K562 (cell line): ENCODE data around the gene TTC39A. TPM values are rescaled to one million over a fixed set of nuclear protein-coding genes. Genes with fewer than 3 reads are reported as not detected.

Experiments
- ARID2 ChIP-seq: fragments of 450-650 bp; IDR thresholded peaks from 2 replicates; pipeline ENCODE4 v1.6.1; 2017; ENCODE audit warnings: antibody characterized with exemption, mild to moderate bottlenecking
- BACH1 ChIP-seq: fragments of 200-800 bp; sonication (Bioruptor generic); IDR thresholded peaks from 2 replicates; pipeline ENCODE4 v1.6.1; 2016; ENCODE audit warnings: missing genetic modification characterization, missing compliant biosample characterization
- ETV6 ChIP-seq, 3 experiments: fragments of 150-350 bp in 1 of 3; sonication (generic) in 1 of 3; formaldehyde crosslinking in 1 of 3; IDR thresholded peaks; 2 replicates each; pipeline versions ENCODE4 v1.6.1 to v1.8.0; 2014 to 2022; ENCODE audit warnings: borderline replicate concordance in 2 of 3, low read depth in 2 of 3, antibody characterized with exemption in 1 of 3, low read length in 1 of 3, mild to moderate bottlenecking in 1 of 3, missing genetic modification reagents in 1 of 3
- IFI16 ChIP-seq: fragments of 250-450 bp; sonication (Bioruptor Pico); IDR thresholded peaks from 2 replicates; pipeline ENCODE4 v2.1.2; 2022; ENCODE audit warnings: mild to moderate bottlenecking, inconsistent platforms
- ILK ChIP-seq: fragments of 450-650 bp; IDR thresholded peaks from 2 replicates; pipeline ENCODE4 v1.6.1; 2016; ENCODE audit warnings: missing genetic modification characterization, low read depth, mild to moderate bottlenecking, missing compliant biosample characterization, moderate library complexity, borderline replicate concordance
- KLF16 ChIP-seq: IDR thresholded peaks from 2 replicates; pipeline ENCODE4 v1.6.1; 2016; ENCODE audit warnings: antibody characterized with exemption
- MTA1 ChIP-seq: fragments of 450-650 bp; IDR thresholded peaks from 2 replicates; pipeline ENCODE4 v1.6.1; 2017; ENCODE audit warnings: borderline replicate concordance
- PCBP1 ChIP-seq: fragments of 200-400 bp; formaldehyde crosslinking; IDR thresholded peaks from 2 replicates; pipeline ENCODE4 v1.6.1; 2018; ENCODE audit warnings: mild to moderate bottlenecking, low read depth, low read length; ENCODE audit not compliant: poor library complexity, severe bottlenecking
- RBFOX2 ChIP-seq: fragments of 200-400 bp; formaldehyde crosslinking; IDR thresholded peaks from 2 replicates; pipeline ENCODE4 v1.6.1; 2017; ENCODE audit warnings: low read depth, mild to moderate bottlenecking, low read length, moderate library complexity
- RBM17 ChIP-seq: fragments of 200-400 bp; formaldehyde crosslinking; IDR thresholded peaks from 2 replicates; pipeline ENCODE4 v1.6.1; 2017; ENCODE audit warnings: low read depth, mild to moderate bottlenecking, low read length, borderline replicate concordance
- RCOR1 ChIP-seq, 2 experiments: IDR thresholded peaks; 2 replicates each; pipeline ENCODE4 v1.6.1; 2012; ENCODE audit warnings: low read depth in 2 of 2, low read length in 2 of 2, borderline replicate concordance in 1 of 2, improper control_type of control experiment in 1 of 2
- TAF9B ChIP-seq: fragments of 450-650 bp; IDR thresholded peaks from 2 replicates; pipeline ENCODE4 v1.6.1; 2018; ENCODE audit warnings: mild to moderate bottlenecking; ENCODE audit not compliant: partially characterized antibody
- TARDBP ChIP-seq: fragments of 450-650 bp; IDR thresholded peaks from 2 replicates; pipeline ENCODE4 v1.6.1; 2016
- TEAD2 ChIP-seq: fragments of 450-650 bp; IDR thresholded peaks from 2 replicates; pipeline ENCODE4 v1.6.1; 2016; ENCODE audit warnings: missing genetic modification characterization, control low read depth, missing compliant biosample characterization
- U2AF2 ChIP-seq: fragments of 200-400 bp; formaldehyde crosslinking; optimal IDR thresholded peaks from 2 replicates; pipeline ENCODE3; 2017; ENCODE audit warnings: low read depth, mild to moderate bottlenecking, low read length
- ZC3H4 ChIP-seq: sonication (generic); formaldehyde crosslinking; IDR thresholded peaks from 2 replicates; pipeline ENCODE4 v1.9.0; 2021; ENCODE audit warnings: missing genetic modification reagents, borderline replicate concordance
- ZFPM2 ChIP-seq: fragments of 250-450 bp; sonication (Bioruptor Pico); IDR thresholded peaks from 2 replicates; pipeline ENCODE4 v1.5.1; 2022; ENCODE audit warnings: mild to moderate bottlenecking
- ZKSCAN1 ChIP-seq: fragments of 150-350 bp; IDR thresholded peaks from 2 replicates; pipeline ENCODE4 v1.6.1; 2016; ENCODE audit warnings: low read depth, low read length
- ZNF224 ChIP-seq: sonication (generic); formaldehyde crosslinking; IDR thresholded peaks from 2 replicates; pipeline ENCODE4 v1.8.0; 2022; ENCODE audit warnings: mild to moderate bottlenecking, missing genetic modification reagents
- ZNF282 ChIP-seq: sonication (generic); formaldehyde crosslinking; IDR thresholded peaks from 2 replicates; pipeline ENCODE4 v1.8.1; 2023; ENCODE audit warnings: missing genetic modification reagents
- ZNF57 ChIP-seq: fragments of 450-650 bp; formaldehyde crosslinking; IDR thresholded peaks from 2 replicates; pipeline ENCODE4 v1.4.0; 2020; ENCODE audit warnings: mild to moderate bottlenecking, moderate library complexity
- ZNF584 ChIP-seq: fragments of 200-800 bp; sonication (Bioruptor generic); IDR thresholded peaks from 2 replicates; pipeline ENCODE4 v1.6.1; 2016; ENCODE audit warnings: low read depth, mild to moderate bottlenecking, missing genetic modification characterization, missing compliant biosample characterization
- polyA plus RNA-seq, 8 experiments: library from polyadenylated mRNA; depleted of rRNA in 4 of 8; stranded (reverse) in 5 of 8; unstranded in 3 of 8; fragments of >200 nt; fragmentation: Nextera tagmentation in 2 of 8; fragmentation: Illumina TruSeq in 1 of 8; extraction: Ambion mirVana in 2 of 8; extraction: Trizol in 1 of 8; gene quantifications; 2 replicates each; pipeline versions ENCODE4 v1.2.1 to v1.2.3, GENCODE V29; 2011 to 2014; ENCODE audit warnings: inconsistent platforms in 1 of 8, missing spikeins in 1 of 8
- total RNA-seq, 7 experiments: library from RNA; depleted of rRNA in 6 of 7; stranded (reverse); fragments of >200 nt in 6 of 7; fragmentation: Illumina TruSeq in 2 of 7; extraction: Trizol in 2 of 7; gene quantifications; 2 replicates each; pipeline versions ENCODE4 v1.2.1 to v1.2.3, GENCODE V29; 2011 to 2021; ENCODE audit warnings: low replicate concordance in 1 of 7
- TF ChIP-seq, protein P1 (sequence below): fragments of 200-800 bp; sonication (Bioruptor generic); IDR thresholded peaks from 2 replicates; pipeline ENCODE4 v1.6.1; 2017; ENCODE audit warnings: missing genetic modification characterization, missing compliant biosample characterization
- TF ChIP-seq, protein P2 (sequence below), 3 experiments: IDR thresholded peaks in 2 of 3; conservative IDR thresholded peaks in 1 of 3; 2 replicates each; pipeline ENCODE4 v1.5.1; 2011 to 2012; ENCODE audit warnings: low read length in 3 of 3, mild to moderate bottlenecking in 3 of 3, control low read depth in 2 of 3, improper control_type of control experiment in 1 of 3, inconsistent platforms in 1 of 3, low read depth in 1 of 3, mixed read lengths in 1 of 3, moderate library complexity in 1 of 3; ENCODE audit not compliant: insufficient read depth in 2 of 3
- TF ChIP-seq, protein P3 (sequence below): IDR thresholded peaks from 2 replicates; pipeline ENCODE4 v1.6.1; 2016; ENCODE audit warnings: missing genetic modification characterization, missing compliant biosample characterization
- TF ChIP-seq, protein P4 (sequence below): fragments of 250-450 bp; sonication (Bioruptor Pico); IDR thresholded peaks from 2 replicates; pipeline ENCODE4 v1.6.1; 2021; ENCODE audit warnings: mild to moderate bottlenecking

Gene TTC39A
- total and polyA plus RNA-seq, 9 of the 15 experiments (the other 6 are each of a cell fraction or from before 2014, with no cell fraction given) = 0.18 to 0.82 (median 0.35) TPM

DNA sequence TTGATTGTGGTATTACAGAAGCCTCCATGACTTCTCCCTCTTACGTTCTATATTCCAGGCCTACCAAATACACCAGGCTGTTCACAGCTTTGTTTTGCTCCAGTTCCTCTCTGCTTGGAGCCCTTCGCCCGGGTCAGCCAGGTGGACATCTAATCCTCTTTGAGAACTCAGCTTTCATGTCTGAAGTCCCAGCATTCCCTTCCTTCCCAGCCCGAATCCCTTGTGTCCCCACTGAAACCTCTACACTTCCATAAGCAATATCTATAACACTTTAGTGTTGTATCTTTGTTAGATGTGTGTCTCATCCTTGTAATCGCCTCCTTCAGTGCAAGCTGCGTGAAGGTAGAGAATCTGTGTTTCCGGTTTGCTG is 92.3 kb downstream of the TTC39A start (continued):
- TF ChIP-seq BACH1 (tag) (no peak; the same call in 1 of the 2 replicates), ZNF282 (no peak), TAF9B (no peak), RBM17 (no peak), TARDBP (no peak), IFI16 (CRISPR knock-in tag) (no peak), ZC3H4 (no peak), ZFPM2 (CRISPR knock-in tag) (no peak), ZKSCAN1 (no peak), ETV6 (IDR thresholded peaks at IDR 0.05; ENCODE audit: borderline replicate concordance in 1 of 2, low read depth in 2 of 2, low read length in 1 of 2) (no peak), ETV6 (CRISPR knock-in tag; IDR thresholded peaks at IDR 0.05; ENCODE audit: borderline replicate concordance) (no peak), ZNF224 (no peak), KLF16 (no peak), ARID2 (no peak), ZNF57 (CRISPR knock-in tag) (no peak), U2AF2 (no peak), ILK (no peak), PCBP1 (no peak), MTA1 (no peak), TEAD2 (tag) (no peak), ZNF584 (CRISPR knock-in tag) (no peak), RCOR1 (IDR thresholded peaks at IDR 0.05; ENCODE audit: borderline replicate concordance in 1 of 2, low read depth in 2 of 2, low read length in 2 of 2) (no peak), RBFOX2 (peak; percentile 47; the same call in 1 of the 2 replicates)
- TF ChIP-seq, protein P1, sequence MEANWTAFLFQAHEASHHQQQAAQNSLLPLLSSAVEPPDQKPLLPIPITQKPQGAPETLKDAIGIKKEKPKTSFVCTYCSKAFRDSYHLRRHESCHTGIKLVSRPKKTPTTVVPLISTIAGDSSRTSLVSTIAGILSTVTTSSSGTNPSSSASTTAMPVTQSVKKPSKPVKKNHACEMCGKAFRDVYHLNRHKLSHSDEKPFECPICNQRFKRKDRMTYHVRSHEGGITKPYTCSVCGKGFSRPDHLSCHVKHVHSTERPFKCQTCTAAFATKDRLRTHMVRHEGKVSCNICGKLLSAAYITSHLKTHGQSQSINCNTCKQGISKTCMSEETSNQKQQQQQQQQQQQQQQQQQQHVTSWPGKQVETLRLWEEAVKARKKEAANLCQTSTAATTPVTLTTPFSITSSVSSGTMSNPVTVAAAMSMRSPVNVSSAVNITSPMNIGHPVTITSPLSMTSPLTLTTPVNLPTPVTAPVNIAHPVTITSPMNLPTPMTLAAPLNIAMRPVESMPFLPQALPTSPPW = no peak
- TF ChIP-seq, protein P2, sequence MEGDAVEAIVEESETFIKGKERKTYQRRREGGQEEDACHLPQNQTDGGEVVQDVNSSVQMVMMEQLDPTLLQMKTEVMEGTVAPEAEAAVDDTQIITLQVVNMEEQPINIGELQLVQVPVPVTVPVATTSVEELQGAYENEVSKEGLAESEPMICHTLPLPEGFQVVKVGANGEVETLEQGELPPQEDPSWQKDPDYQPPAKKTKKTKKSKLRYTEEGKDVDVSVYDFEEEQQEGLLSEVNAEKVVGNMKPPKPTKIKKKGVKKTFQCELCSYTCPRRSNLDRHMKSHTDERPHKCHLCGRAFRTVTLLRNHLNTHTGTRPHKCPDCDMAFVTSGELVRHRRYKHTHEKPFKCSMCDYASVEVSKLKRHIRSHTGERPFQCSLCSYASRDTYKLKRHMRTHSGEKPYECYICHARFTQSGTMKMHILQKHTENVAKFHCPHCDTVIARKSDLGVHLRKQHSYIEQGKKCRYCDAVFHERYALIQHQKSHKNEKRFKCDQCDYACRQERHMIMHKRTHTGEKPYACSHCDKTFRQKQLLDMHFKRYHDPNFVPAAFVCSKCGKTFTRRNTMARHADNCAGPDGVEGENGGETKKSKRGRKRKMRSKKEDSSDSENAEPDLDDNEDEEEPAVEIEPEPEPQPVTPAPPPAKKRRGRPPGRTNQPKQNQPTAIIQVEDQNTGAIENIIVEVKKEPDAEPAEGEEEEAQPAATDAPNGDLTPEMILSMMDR (IDR thresholded peaks at IDR 0.05 in 2 of 3, conservative IDR thresholded peaks at IDR 0.05 in 1 of 3; ENCODE audit: insufficient read depth in 2 of 3, low read depth in 1 of 3, low read length in 3 of 3) = no peak
- TF ChIP-seq, protein P3, sequence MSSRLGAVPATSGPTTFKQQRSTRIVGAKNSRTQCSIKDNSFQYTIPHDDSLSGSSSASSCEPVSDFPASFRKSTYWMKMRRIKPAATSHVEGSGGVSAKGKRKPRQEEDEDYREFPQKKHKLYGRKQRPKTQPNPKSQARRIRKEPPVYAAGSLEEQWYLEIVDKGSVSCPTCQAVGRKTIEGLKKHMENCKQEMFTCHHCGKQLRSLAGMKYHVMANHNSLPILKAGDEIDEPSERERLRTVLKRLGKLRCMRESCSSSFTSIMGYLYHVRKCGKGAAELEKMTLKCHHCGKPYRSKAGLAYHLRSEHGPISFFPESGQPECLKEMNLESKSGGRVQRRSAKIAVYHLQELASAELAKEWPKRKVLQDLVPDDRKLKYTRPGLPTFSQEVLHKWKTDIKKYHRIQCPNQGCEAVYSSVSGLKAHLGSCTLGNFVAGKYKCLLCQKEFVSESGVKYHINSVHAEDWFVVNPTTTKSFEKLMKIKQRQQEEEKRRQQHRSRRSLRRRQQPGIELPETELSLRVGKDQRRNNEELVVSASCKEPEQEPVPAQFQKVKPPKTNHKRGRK (tag) = no peak
- TF ChIP-seq, protein P4, sequence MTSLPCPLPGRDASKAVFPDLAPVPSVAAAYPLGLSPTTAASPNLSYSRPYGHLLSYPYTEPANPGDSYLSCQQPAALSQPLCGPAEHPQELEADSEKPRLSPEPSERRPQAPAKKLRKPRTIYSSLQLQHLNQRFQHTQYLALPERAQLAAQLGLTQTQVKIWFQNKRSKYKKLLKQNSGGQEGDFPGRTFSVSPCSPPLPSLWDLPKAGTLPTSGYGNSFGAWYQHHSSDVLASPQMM (CRISPR knock-in tag) = no peak
